Natural killer cell (primary cell): Measurements from ENCODE around the gene TADA2A. TPM values are rescaled to one million over a fixed set of nuclear protein-coding genes. Genes with fewer than 3 reads are reported as not detected.

Experiments used
- ATAC-seq, 3 donors: fragments of 150-1000 bp in 2 of 3; fragments of 200-7000 bp in 1 of 3; cut with Tn5 transposase; 1 replicate in 1 of 3; 2 replicates in 2 of 3; pipeline ENCODE4 v1.10.0; 2021; ENCODE audit warnings: mild to moderate bottlenecking in 2 of 3, moderate library complexity in 2 of 3
- DNase-seq, 2 donors: peaks; one replicate each; pipeline versions ENCODE4 v3.0.0 to v3.0.0-alpha.2; 2013 to 2021; ENCODE audit warnings: mixed read lengths in 1 of 2
- H3K27ac ChIP-seq: one replicate; pipeline ENCODE4 v1.5.1; 2013; ENCODE audit warnings: mild to moderate bottlenecking, low read length
- H3K27me3 ChIP-seq: one replicate; pipeline ENCODE4 v1.6.1; 2013; ENCODE audit warnings: low read length; ENCODE audit not compliant: control insufficient read depth, insufficient read depth
- H3K36me3 ChIP-seq: one replicate; pipeline ENCODE4 v1.6.1; 2013; ENCODE audit warnings: low read length; ENCODE audit not compliant: control insufficient read depth, insufficient read depth
- H3K4me1 ChIP-seq: one replicate; pipeline ENCODE4 v1.6.1; 2013; ENCODE audit warnings: low read length; ENCODE audit not compliant: control insufficient read depth, insufficient read depth
- H3K4me3 ChIP-seq: one replicate; pipeline ENCODE4 v1.5.1; 2013; ENCODE audit warnings: low read length
- H3K9me3 ChIP-seq: one replicate; pipeline ENCODE4 v1.6.1; 2013; ENCODE audit warnings: low read length; ENCODE audit not compliant: control insufficient read depth, insufficient read depth
- H3K27ac Mint-ChIP-seq, 2 donors: one replicate each; pipeline ENCODE4 v1.8.0; 2022; ENCODE audit warnings: mild to moderate bottlenecking in 2 of 2, mixed read lengths in 2 of 2, moderate library complexity in 1 of 2
- H3K27me3 Mint-ChIP-seq, 2 donors: one replicate each; pipeline ENCODE4 v1.8.0; 2022; ENCODE audit warnings: low read depth in 2 of 2, mixed read lengths in 2 of 2
- H3K36me3 Mint-ChIP-seq: one replicate; pipeline ENCODE4 v1.8.0; 2022; ENCODE audit warnings: mixed read lengths
- H3K4me1 Mint-ChIP-seq, 2 donors: one replicate each; pipeline ENCODE4 v1.8.0; 2022; ENCODE audit warnings: mixed read lengths in 2 of 2
- H3K4me3 Mint-ChIP-seq: one replicate; pipeline ENCODE4 v1.8.0; 2022; ENCODE audit warnings: mild to moderate bottlenecking, moderate library complexity, mixed read lengths
- H3K9me3 Mint-ChIP-seq, 2 donors: one replicate each; pipeline ENCODE4 v1.8.0; 2022; ENCODE audit warnings: mixed read lengths in 2 of 2
- CTCF ChIP-seq: fragments of 200-600 bp; IDR thresholded peaks from one replicate; pipeline ENCODE4 v1.8.0; 2022; ENCODE audit warnings: antibody characterized with exemption
- WGBS: methylation state at CpG from one replicate; pipeline ENCODE4 v1.1.7; 2013; ENCODE audit warnings: missing lambda C conversion rate; ENCODE audit not compliant: insufficient coverage; 5-methylcytosine and 5-hydroxymethylcytosine counted together
- intact Hi-C: fragments of 100-400 bp; cut with micrococcal nuclease; formaldehyde crosslinking; loops from one replicate; pipeline ENCODE4 v1.14.2; 2022
- total RNA-seq, 4 donors: library from RNA; stranded (reverse); fragments of 120-200 nt in 1 of 4; gene quantifications; one replicate each; pipeline versions ENCODE4 v1.2.3 to v1.2.4, GENCODE V29; 2013 to 2022

Gene TADA2A
- total RNA-seq, 3 donors from 2014 or later (not counting 1 experiment from before 2014, with no cell fraction given): 14.8 to 28.1 (median 26.7) TPM

- no peaks in the 10 kb centered on the region for H3K9me3 ChIP-seq
- no peaks in the 10 kb centered on the region for H3K36me3 Mint-ChIP-seq
- TF ChIP-seq CTCF: no peak
- peaks cover 40% of the 10 kb centered on the region for H3K36me3 ChIP-seq
- ATAC-seq (no peak), DNase-seq (no peak)
- no peaks in the 10 kb centered on the region for H3K9me3 Mint-ChIP-seq
- H3K27me3 Mint-ChIP-seq: no peaks in the 10 kb centered on the region
- no peaks in the 10 kb centered on the region for H3K4me1 ChIP-seq
- H3K27me3 ChIP-seq: no peaks in the 10 kb centered on the region
- H3K4me1 Mint-ChIP-seq: no peaks in the 10 kb centered on the region
- no peak overlapping the region for H3K27ac Mint-ChIP-seq
- H3K4me3 ChIP-seq: no peak overlapping the region
- 94% methylated on average over 2 of the region's 2 CpGs for WGBS
- intact Hi-C loops: no loop called here
- H3K27ac ChIP-seq: no peak overlapping the region
- H3K4me3 Mint-ChIP-seq: no peak overlapping the region
Measured at GRCh38 chr17:37478187-37478586, 71.5 kb downstream of the TADA2A start.

- Mint-ChIP-seq H3K36me3 (no peaks in the 10 kb centered on the region), H3K27ac (no peak overlapping the region), H3K4me3 (no peak overlapping the region), H3K27me3 (no peaks in the 10 kb centered on the region), H3K4me1 (no peaks in the 10 kb centered on the region), H3K9me3 (no peaks in the 10 kb centered on the region)
- Histone ChIP-seq H3K27me3 (no peaks in the 10 kb centered on the region), H3K4me3 (no peak overlapping the region), H3K27ac (no peak overlapping the region), H3K36me3 (peaks cover 31% of the 10 kb centered on the region), H3K9me3 (no peaks in the 10 kb centered on the region), H3K4me1 (no peaks in the 10 kb centered on the region)
- ATAC-seq (no peak), DNase-seq (no peak)
- no peak for TF ChIP-seq CTCF
- intact Hi-C loops: no loop called here
- 94% methylated on average over 1 of the region's 1 CpG for WGBS
Measured at GRCh38 chr17:37479025-37479424, 72.3 kb downstream of the TADA2A start.

GRCh38 chr17:37480427-37480826 lies 73.7 kb downstream of the TADA2A start:
- TF ChIP-seq CTCF: no peak
- peaks cover 23% of the 10 kb centered on the region for H3K36me3 ChIP-seq
- no peak overlapping the region for H3K4me3 ChIP-seq
- H3K9me3 ChIP-seq: no peaks in the 10 kb centered on the region
- ATAC-seq (no peak), DNase-seq (no peak)
- H3K9me3 Mint-ChIP-seq: no peaks in the 10 kb centered on the region
- H3K27me3 ChIP-seq: no peaks in the 10 kb centered on the region
- intact Hi-C loops: no loop called here
- no peaks in the 10 kb centered on the region for H3K4me1 ChIP-seq
- WGBS: 100% methylated on average over 2 of the region's 2 CpGs
- no peak overlapping the region for H3K4me3 Mint-ChIP-seq
- no peaks in the 10 kb centered on the region for H3K36me3 Mint-ChIP-seq
- no peaks in the 10 kb centered on the region for H3K27me3 Mint-ChIP-seq
- H3K27ac ChIP-seq: no peak overlapping the region
- no peaks in the 10 kb centered on the region for H3K4me1 Mint-ChIP-seq
- H3K27ac Mint-ChIP-seq: no peak overlapping the region

GRCh38 chr17:37481001-37481665 lies 74.4 kb downstream of the TADA2A start:
- no peaks in the 10 kb centered on the region for H3K9me3 Mint-ChIP-seq
- Histone ChIP-seq H3K4me1 (no peaks in the 10 kb centered on the region), H3K27me3 (no peaks in the 10 kb centered on the region), H3K27ac (no peak overlapping the region), H3K36me3 (peaks cover 18% of the 10 kb centered on the region), H3K4me3 (no peak overlapping the region), H3K9me3 (no peaks in the 10 kb centered on the region)
- H3K27ac Mint-ChIP-seq: no peak overlapping the region
- intact Hi-C loops: no loop called here
- 97% methylated on average over 7 of the region's 9 CpGs for WGBS
- TF ChIP-seq CTCF: no peak
- no peak for ATAC-seq
- no peaks in the 10 kb centered on the region for H3K27me3 Mint-ChIP-seq
- no peaks in the 10 kb centered on the region for H3K4me1 Mint-ChIP-seq
- H3K36me3 Mint-ChIP-seq: no peaks in the 10 kb centered on the region
- H3K4me3 Mint-ChIP-seq: no peak overlapping the region
- DNase-seq: no peak
